HepG2 (cell line): Measurements from ENCODE around the gene KCNK5. TPM values are rescaled to one million over a fixed set of nuclear protein-coding genes. Genes with fewer than 3 reads are reported as not detected.

ENCODE experiments used
- ATAC-seq: fragments of 200-7000 bp; cut with Tn5 transposase; 3 replicates; pipeline ENCODE4 v1.9.1; 2020; ENCODE audit warnings: mild to moderate bottlenecking, moderate library complexity
- BruUV-seq: library from RNA; stranded (reverse); fragments of 400-500 nt; replicated peaks from 2 replicates; lab custom pipeline; 2021; lab: Mats Ljungman, UMichigan
- CTCF ChIA-PET: fragments of 300-600 bp; formaldehyde crosslinking; extraction: SDS; loops from one replicate; lab custom pipeline; 2021; ENCODE audit warnings: low total read pairs, inconsistent platforms, low intra/inter-chr PET ratio; lab: Yijun Ruan, JAX
- POLR2A ChIA-PET: fragments of 350-600 bp; sonication (Branson Sonifier 250); formaldehyde crosslinking; loops from one replicate; lab custom pipeline; 2020; ENCODE audit warnings: antibody characterized with exemption, inconsistent platforms; lab: Yijun Ruan, JAX
- DNase-seq: peaks from one replicate; pipeline ENCODE4 v3.0.0-alpha.2; 2015; ENCODE audit warnings: low spot score
- FAIRE-seq: peaks from 3 replicates; lab custom pipeline; 2011; peaks lifted over from hg19 to GRCh38; lab: Jason Lieb, UNC
- H2AFZ ChIP-seq: one replicate; pipeline ENCODE4 v1.6.1; 2011; ENCODE audit warnings: low read length, inconsistent platforms
- H3K27ac ChIP-seq: fragments of 300-600 bp; 3 replicates; pipeline ENCODE4 v1.8.0; 2011; ENCODE audit warnings: mixed run types, mild to moderate bottlenecking, mixed read lengths, low read length, inconsistent platforms; ENCODE audit not compliant: insufficient read depth; ENCODE audit errors: extremely low read length
- H3K27me3 ChIP-seq, 2 experiments: fragments of 200-600 bp in 1 of 2; 2 replicates in 1 of 2; 3 replicates in 1 of 2; pipeline versions ENCODE4 v1.6.0 to v1.8.0; 2011; ENCODE audit warnings: low read length in 2 of 2, mild to moderate bottlenecking in 2 of 2, moderate library complexity in 2 of 2, inconsistent platforms in 1 of 2; ENCODE audit not compliant: insufficient read depth in 2 of 2, control insufficient read depth in 1 of 2
- H3K36me3 ChIP-seq, 2 experiments: fragments of 200-600 bp in 1 of 2; replicated peaks in 1 of 2; 2 replicates in 1 of 2; 3 replicates in 1 of 2; pipeline versions ENCODE4 v1.5.1 to v1.8.0; 2011; ENCODE audit warnings: low read length in 2 of 2, inconsistent platforms in 1 of 2; ENCODE audit not compliant: insufficient read depth in 2 of 2, control insufficient read depth in 1 of 2
- H3K4me1 ChIP-seq: 2 replicates; pipeline ENCODE4 v1.5.1; 2012; ENCODE audit warnings: low read length, inconsistent platforms; ENCODE audit not compliant: insufficient read depth
- H3K4me2 ChIP-seq: 2 replicates; pipeline ENCODE4 v1.6.0; 2011; ENCODE audit warnings: low read depth, low read length, inconsistent platforms
- H3K4me3 ChIP-seq, 3 experiments: fragments of 200-600 bp in 1 of 3; sonication (generic), shearing (Covaris generic) in 1 of 3; replicated peaks in 1 of 3; 2 replicates each; pipeline ENCODE4 v1.5.1; 2011 to 2016; ENCODE audit warnings: low read length in 3 of 3, inconsistent platforms in 2 of 3, low read depth in 2 of 3, mild to moderate bottlenecking in 2 of 3, control low read depth in 1 of 3, mixed read lengths in 1 of 3; ENCODE audit not compliant: insufficient read depth in 1 of 3
- H3K79me2 ChIP-seq: one replicate; pipeline ENCODE4 v1.6.1; 2011; ENCODE audit warnings: low read length, inconsistent platforms; ENCODE audit not compliant: insufficient read depth
- H3K9ac ChIP-seq: 2 replicates; pipeline ENCODE4 v1.6.0; 2011; ENCODE audit warnings: mild to moderate bottlenecking, low read depth, low read length, inconsistent platforms; ENCODE audit not compliant: insufficient read depth
- H3K9me3 ChIP-seq: 2 replicates; pipeline ENCODE4 v1.5.1; 2012; ENCODE audit warnings: mild to moderate bottlenecking, low read length
- H4K20me1 ChIP-seq: 2 replicates; pipeline ENCODE4 v1.6.0; 2011; ENCODE audit warnings: inconsistent platforms, mild to moderate bottlenecking, low read length, moderate library complexity; ENCODE audit not compliant: insufficient read depth
- CBX5 ChIP-seq: sonication (generic); formaldehyde crosslinking; IDR thresholded peaks from 2 replicates; pipeline ENCODE4 v1.4.0; 2020; ENCODE audit warnings: missing genetic modification reagents, borderline replicate concordance
- CHD4 ChIP-seq: fragments of 200-600 bp; sonication (generic); IDR thresholded peaks from 2 replicates; pipeline ENCODE4 v1.7.0; 2017; ENCODE audit warnings: mild to moderate bottlenecking, low read length, borderline replicate concordance
- CREBL2 ChIP-seq: sonication (generic); formaldehyde crosslinking; IDR thresholded peaks from 2 replicates; pipeline ENCODE4 v1.8.1; 2023; ENCODE audit warnings: missing genetic modification reagents, mild to moderate bottlenecking, borderline replicate concordance
- ELF3 ChIP-seq: IDR thresholded peaks from 2 replicates; pipeline ENCODE4 v1.6.1; 2016; ENCODE audit warnings: missing genetic modification reagents, missing compliant biosample characterization
- FIP1L1 ChIP-seq: fragments of 200-400 bp; formaldehyde crosslinking; IDR thresholded peaks from 2 replicates; pipeline ENCODE4 v1.6.1; 2018; ENCODE audit warnings: low read depth, mild to moderate bottlenecking, low read length, moderate library complexity, borderline replicate concordance; ENCODE audit not compliant: insufficient read depth
- HES4 ChIP-seq: sonication (generic); formaldehyde crosslinking; IDR thresholded peaks from 2 replicates; pipeline ENCODE4 v1.9.0; 2021; ENCODE audit warnings: mild to moderate bottlenecking, missing genetic modification reagents, borderline replicate concordance
- HNRNPLL ChIP-seq: fragments of 200-400 bp; formaldehyde crosslinking; IDR thresholded peaks from 2 replicates; pipeline ENCODE4 v1.6.1; 2017; ENCODE audit warnings: mild to moderate bottlenecking, low read depth, low read length; ENCODE audit not compliant: poor library complexity, severe bottlenecking
- IRF2 ChIP-seq: IDR thresholded peaks from 2 replicates; pipeline ENCODE4 v1.6.1; 2018; ENCODE audit warnings: missing genetic modification reagents, missing compliant biosample characterization
- JUN ChIP-seq: sonication (generic); formaldehyde crosslinking; IDR thresholded peaks from 2 replicates; pipeline ENCODE4 v1.4.0; 2020; ENCODE audit warnings: mild to moderate bottlenecking, missing genetic modification reagents
- LCORL ChIP-seq, 2 experiments: fragments of 450-650 bp in 1 of 2; sonication (generic) in 1 of 2; formaldehyde crosslinking in 1 of 2; IDR thresholded peaks; 2 replicates each; pipeline versions ENCODE4 v1.5.0 to v1.6.1; 2017 to 2020; ENCODE audit warnings: antibody characterized with exemption in 1 of 2, missing genetic modification reagents in 1 of 2
- MZF1 ChIP-seq: sonication (generic); formaldehyde crosslinking; IDR thresholded peaks from 2 replicates; pipeline ENCODE4 v1.8.1; 2023; ENCODE audit warnings: mild to moderate bottlenecking, missing genetic modification reagents, borderline replicate concordance
- PLRG1 ChIP-seq: fragments of 450-650 bp; conservative IDR thresholded peaks from 2 replicates; pipeline ENCODE4 v1.6.1; 2016
- SRY ChIP-seq: sonication (generic); formaldehyde crosslinking; IDR thresholded peaks from 2 replicates; pipeline ENCODE4 v1.8.0; 2022; ENCODE audit warnings: mild to moderate bottlenecking, missing genetic modification reagents
- TFDP2 ChIP-seq: sonication (generic); formaldehyde crosslinking; IDR thresholded peaks from 2 replicates; pipeline ENCODE4 v1.4.0; 2020; ENCODE audit warnings: missing genetic modification reagents
- ZFX ChIP-seq: sonication (generic); formaldehyde crosslinking; IDR thresholded peaks from 2 replicates; pipeline ENCODE4 v1.4.0; 2020; ENCODE audit warnings: mild to moderate bottlenecking, low read depth, missing genetic modification reagents, moderate library complexity
- ZNF724P ChIP-seq: sonication (generic); formaldehyde crosslinking; IDR thresholded peaks from 2 replicates; pipeline ENCODE4 v1.8.0; 2022; ENCODE audit warnings: missing genetic modification reagents, borderline replicate concordance
- WGBS: methylation state at CpG from one replicate; pipeline ENCODE4 v1.1.6; 2017; ENCODE audit warnings: low lambda C conversion rate; 5-methylcytosine and 5-hydroxymethylcytosine counted together
- in situ Hi-C: cut with HindIII; loops from 2 replicates; pipeline ENCODE4 v1.10.0; 2017; ENCODE audit warnings: low pct_unique_long_range_greater_than_20kb; ENCODE audit not compliant: extremely low pct_ligation_motif_present
- intact Hi-C: fragments of 100-400 bp; cut with micrococcal nuclease; formaldehyde crosslinking; loops from one replicate; pipeline ENCODE4 v1.10.0; 2022; ENCODE audit not compliant: unreplicated experiment
- polyA plus RNA-seq, 8 experiments: library from polyadenylated mRNA; depleted of rRNA in 3 of 8; stranded (reverse) in 7 of 8; unstranded in 1 of 8; fragments of >200 nt; fragmentation: Illumina TruSeq in 4 of 8; extraction: Trizol in 4 of 8; gene quantifications; 2 replicates each; pipeline versions ENCODE4 v1.2.1 to v1.2.3, GENCODE V29; 2011 to 2016; ENCODE audit warnings: low read depth in 4 of 8, missing spikeins in 1 of 8, mixed read lengths in 1 of 8; ENCODE audit not compliant: insufficient read depth in 1 of 8
- total RNA-seq, 5 experiments: library from RNA; depleted of rRNA; stranded (reverse); fragments of >200 nt; fragmentation: Illumina TruSeq; extraction: Trizol; gene quantifications; 2 replicates each; pipeline ENCODE4 v1.2.3, GENCODE V29; 2016; ENCODE audit warnings: low read depth in 1 of 5

Gene KCNK5
- total and polyA plus RNA-seq, 2 of the 13 experiments (the other 11 are each of a cell fraction or from before 2014, with no cell fraction given), result 0.04 TPM; not detected in 1

GRCh38 chr6:39224011-39224410, 5.3 kb downstream of the KCNK5 start:
- H3K79me2 ChIP-seq, result no peaks in the 10 kb centered on the region
- in situ Hi-C loops, result no loop called here
- intact Hi-C loops, result no loop called here
- H3K27ac ChIP-seq, result no peak overlapping the region
- H3K9me3 ChIP-seq, result no peaks in the 10 kb centered on the region
- TF ChIP-seq CREBL2 (CRISPR knock-in tag) (no peak), HES4 (CRISPR knock-in tag) (no peak), FIP1L1 (no peak), ZFX (CRISPR knock-in tag) (no peak), PLRG1 (no peak), MZF1 (CRISPR knock-in tag) (no peak), IRF2 (CRISPR knock-in tag) (no peak), SRY (CRISPR knock-in tag) (no peak), CBX5 (CRISPR knock-in tag) (no peak), CHD4 (no peak), TFDP2 (CRISPR knock-in tag) (no peak), JUN (no peak), HNRNPLL (no peak), ELF3 (no peak), LCORL (IDR thresholded peaks at IDR 0.05) (no peak), LCORL (CRISPR knock-in tag; IDR thresholded peaks at IDR 0.05) (no peak), ZNF724P (no peak)
- TF ChIP-seq, all 625 proteins: peak for 0
- FAIRE-seq, result no peak
- no peak overlapping the region for H3K9ac ChIP-seq
- BruUV-seq, result no TSS peak
- ChIA-PET CTCF (no interaction called here), POLR2A (no interaction called here)
- no peak overlapping the region for H3K4me3 ChIP-seq
- no peak overlapping the region for H3K4me2 ChIP-seq
- no peaks in the 10 kb centered on the region for H3K36me3 ChIP-seq
- DNase-seq, result no peak
- peaks cover 0 to 18% of the 10 kb centered on the region in 2 experiments; a peak in 3 of 5 replicates for H3K27me3 ChIP-seq
- 7% methylated on average over 2 of the region's 2 CpGs for WGBS
- H3K4me1 ChIP-seq, result peaks cover 9% of the 10 kb centered on the region
- no peaks in the 10 kb centered on the region for H4K20me1 ChIP-seq
- no peak for ATAC-seq
- no peak overlapping the region for H2AFZ ChIP-seq
